ENCODE measurements around the gene PPP1R3A.

Gene PPP1R3A

GRCh38 chr7:113880559-113880958, 38.2 kb downstream of the PPP1R3A start:
- no peak for DNase-seq (ENCODE audit: low read depth in 4 of 4, low spot score in 1 of 4)

GRCh38 chr7:113878394-113878992, 40.3 kb downstream of the PPP1R3A start:
- DNase-seq (ENCODE audit: low read depth in 4 of 4, low spot score in 1 of 4) = no peak

- no peak for DNase-seq (ENCODE audit: low read depth in 4 of 4, low spot score in 1 of 4)
Measured at GRCh38 chr7:113875224-113875623, 43.6 kb downstream of the PPP1R3A start.

- no peak for DNase-seq (ENCODE audit: low read depth in 4 of 4, low spot score in 1 of 4)
Measured at GRCh38 chr7:113873554-113874151, 45.2 kb downstream of the PPP1R3A start.

- no peak for DNase-seq (ENCODE audit: low read depth in 4 of 4, low spot score in 1 of 4)
Measured at GRCh38 chr7:113872981-113873380, 45.8 kb downstream of the PPP1R3A start.

- no peak for DNase-seq (ENCODE audit: low read depth in 4 of 4, low spot score in 1 of 4)
Measured at GRCh38 chr7:113867325-113867724, 51.5 kb downstream of the PPP1R3A start.

GRCh38 chr7:113856010-113856409, 62.8 kb downstream of the PPP1R3A start:
- no peak for DNase-seq (ENCODE audit: low read depth in 4 of 4, low spot score in 1 of 4)

- DNase-seq (ENCODE audit: low read depth in 4 of 4, low spot score in 1 of 4) = no peak
Measured at GRCh38 chr7:113840954-113841353, 77.9 kb downstream of the PPP1R3A start.

GRCh38 chr7:113835367-113835766, 83.4 kb downstream of the PPP1R3A start:
- no peak for DNase-seq (ENCODE audit: low read depth in 4 of 4, low spot score in 1 of 4)

- no peak for DNase-seq (ENCODE audit: low read depth in 4 of 4, low spot score in 1 of 4)
Measured at GRCh38 chr7:113832196-113832745, 86.5 kb downstream of the PPP1R3A start.

- DNase-seq (ENCODE audit: low read depth in 4 of 4, low spot score in 1 of 4) = no peak
Measured at GRCh38 chr7:113831556-113831955, 87.3 kb downstream of the PPP1R3A start.

- DNase-seq (ENCODE audit: low read depth in 4 of 4, low spot score in 1 of 4) = no peak
Measured at GRCh38 chr7:113828581-113828980, 90.2 kb downstream of the PPP1R3A start.
